HepG2 (cell line): ENCODE measurements around the gene HYCC2. TPM values are rescaled to one million over a fixed set of nuclear protein-coding genes. Genes with fewer than 3 reads are reported as not detected.

Experiments
- BHLHE40 ChIP-seq: IDR thresholded peaks from 2 replicates; pipeline ENCODE4 v1.6.1; 2011; ENCODE audit warnings: low read length, improper control_type of control experiment
- GATA4 ChIP-seq: sonication (generic); IDR thresholded peaks from 2 replicates; pipeline ENCODE4 v1.6.1; 2016; ENCODE audit warnings: antibody characterized with exemption, low read depth, borderline replicate concordance
- GLI4 ChIP-seq: sonication (generic); formaldehyde crosslinking; IDR thresholded peaks from 2 replicates; pipeline ENCODE4 v1.5.1; 2020; ENCODE audit warnings: missing genetic modification reagents, mild to moderate bottlenecking, moderate library complexity, borderline replicate concordance
- LCORL ChIP-seq, 2 experiments: fragments of 450-650 bp in 1 of 2; sonication (generic) in 1 of 2; formaldehyde crosslinking in 1 of 2; IDR thresholded peaks; 2 replicates each; pipeline versions ENCODE4 v1.5.0 to v1.6.1; 2017 to 2020; ENCODE audit warnings: antibody characterized with exemption in 1 of 2, missing genetic modification reagents in 1 of 2
- NFE2 ChIP-seq: sonication (generic); formaldehyde crosslinking; IDR thresholded peaks from 2 replicates; pipeline ENCODE4 v1.4.0; 2020; ENCODE audit warnings: missing genetic modification reagents
- NR0B2 ChIP-seq: sonication (generic); formaldehyde crosslinking; IDR thresholded peaks from 2 replicates; pipeline ENCODE4 v1.4.0; 2020; ENCODE audit warnings: mild to moderate bottlenecking, missing genetic modification reagents
- PAWR ChIP-seq: sonication (generic); formaldehyde crosslinking; IDR thresholded peaks from 2 replicates; pipeline ENCODE4 v1.4.0; 2020; ENCODE audit warnings: missing genetic modification reagents, mild to moderate bottlenecking, borderline replicate concordance
- POGZ ChIP-seq: sonication (generic); formaldehyde crosslinking; IDR thresholded peaks from 2 replicates; pipeline ENCODE4 v1.4.0; 2020; ENCODE audit warnings: mild to moderate bottlenecking, missing genetic modification reagents
- RORA ChIP-seq: sonication (generic); formaldehyde crosslinking; IDR thresholded peaks from 2 replicates; pipeline ENCODE4 v1.5.0; 2020; ENCODE audit warnings: mild to moderate bottlenecking, missing genetic modification reagents, moderate library complexity
- SOX13 ChIP-seq, 3 experiments: fragments of 450-650 bp in 1 of 3; sonication (generic) in 1 of 3; formaldehyde crosslinking in 1 of 3; IDR thresholded peaks in 2 of 3; conservative IDR thresholded peaks in 1 of 3; 2 replicates each; pipeline versions ENCODE4 v1.5.0 to v1.6.1; 2016 to 2020; ENCODE audit warnings: antibody characterized with exemption in 1 of 3, mild to moderate bottlenecking in 1 of 3, missing compliant biosample characterization in 1 of 3, missing genetic modification reagents in 1 of 3, moderate library complexity in 1 of 3
- TARDBP ChIP-seq: sonication (generic); formaldehyde crosslinking; IDR thresholded peaks from 2 replicates; pipeline ENCODE4 v1.8.0; 2022; ENCODE audit warnings: mild to moderate bottlenecking, missing genetic modification reagents
- TBP ChIP-seq: sonication (generic); formaldehyde crosslinking; IDR thresholded peaks from 2 replicates; pipeline ENCODE4 v1.5.0; 2020; ENCODE audit warnings: missing genetic modification reagents
- ZBTB4 ChIP-seq: sonication (generic); formaldehyde crosslinking; IDR thresholded peaks from 2 replicates; pipeline ENCODE4 v1.4.0; 2020; ENCODE audit warnings: missing genetic modification reagents, mild to moderate bottlenecking, borderline replicate concordance
- ZFP36 ChIP-seq: fragments of 150-350 bp; IDR thresholded peaks from 2 replicates; pipeline ENCODE4 v1.6.1; 2018; ENCODE audit warnings: borderline replicate concordance, low read length, low read depth; ENCODE audit not compliant: partially characterized antibody
- ZFP90 ChIP-seq: sonication (generic); formaldehyde crosslinking; IDR thresholded peaks from 2 replicates; pipeline ENCODE4 v1.8.0; 2022; ENCODE audit warnings: missing genetic modification reagents, mild to moderate bottlenecking, inconsistent platforms, borderline replicate concordance
- ZKSCAN1 ChIP-seq: fragments of 150-350 bp; IDR thresholded peaks from 2 replicates; pipeline ENCODE4 v1.6.1; 2014; ENCODE audit warnings: low read length
- ZNF10 ChIP-seq: sonication (generic); formaldehyde crosslinking; IDR thresholded peaks from 2 replicates; pipeline ENCODE4 v1.4.0; 2020; ENCODE audit warnings: mild to moderate bottlenecking, low read depth, missing genetic modification reagents, borderline replicate concordance
- ZNF136 ChIP-seq: sonication (generic); formaldehyde crosslinking; IDR thresholded peaks from 2 replicates; pipeline ENCODE4 v1.8.1; 2022; ENCODE audit warnings: low read depth, mild to moderate bottlenecking, moderate library complexity, missing genetic modification reagents
- ZNF225 ChIP-seq: sonication (generic); formaldehyde crosslinking; IDR thresholded peaks from 2 replicates; pipeline ENCODE4 v1.4.0; 2020; ENCODE audit warnings: mild to moderate bottlenecking, missing genetic modification reagents
- ZNF235 ChIP-seq: sonication (generic); formaldehyde crosslinking; IDR thresholded peaks from 2 replicates; pipeline ENCODE4 v1.8.1; 2023; ENCODE audit warnings: mild to moderate bottlenecking, missing genetic modification reagents, borderline replicate concordance
- ZNF251 ChIP-seq: sonication (generic); formaldehyde crosslinking; IDR thresholded peaks from 2 replicates; pipeline ENCODE4 v1.9.0; 2021; ENCODE audit warnings: mild to moderate bottlenecking, missing genetic modification reagents
- ZNF264 ChIP-seq: sonication (generic); formaldehyde crosslinking; IDR thresholded peaks from 2 replicates; pipeline ENCODE4 v1.4.0; 2020; ENCODE audit warnings: missing genetic modification reagents
- ZNF441 ChIP-seq: sonication (generic); formaldehyde crosslinking; IDR thresholded peaks from 2 replicates; pipeline ENCODE4 v1.7.0; 2021; ENCODE audit warnings: missing genetic modification reagents, borderline replicate concordance
- ZNF619 ChIP-seq: sonication (generic); formaldehyde crosslinking; IDR thresholded peaks from 2 replicates; pipeline ENCODE4 v1.4.0; 2020; ENCODE audit warnings: mild to moderate bottlenecking, missing genetic modification reagents
- ZNF790 ChIP-seq: sonication (generic); formaldehyde crosslinking; IDR thresholded peaks from 2 replicates; pipeline ENCODE4 v1.8.0; 2022; ENCODE audit warnings: missing genetic modification reagents, mild to moderate bottlenecking, borderline replicate concordance
- ZNF891 ChIP-seq: sonication (generic); formaldehyde crosslinking; IDR thresholded peaks from 2 replicates; pipeline ENCODE4 v1.5.0; 2020; ENCODE audit warnings: mild to moderate bottlenecking, missing genetic modification reagents
- ZSCAN20 ChIP-seq: sonication (generic); formaldehyde crosslinking; IDR thresholded peaks from 2 replicates; pipeline ENCODE4 v1.4.0; 2020; ENCODE audit warnings: missing genetic modification reagents, mild to moderate bottlenecking, borderline replicate concordance
- polyA plus RNA-seq, 8 experiments: library from polyadenylated mRNA; depleted of rRNA in 3 of 8; stranded (reverse) in 7 of 8; unstranded in 1 of 8; fragments of >200 nt; fragmentation: Illumina TruSeq in 4 of 8; extraction: Trizol in 4 of 8; gene quantifications; 2 replicates each; pipeline versions ENCODE4 v1.2.1 to v1.2.3, GENCODE V29; 2011 to 2016; ENCODE audit warnings: low read depth in 4 of 8, missing spikeins in 1 of 8, mixed read lengths in 1 of 8; ENCODE audit not compliant: insufficient read depth in 1 of 8
- total RNA-seq, 5 experiments: library from RNA; depleted of rRNA; stranded (reverse); fragments of >200 nt; fragmentation: Illumina TruSeq; extraction: Trizol; gene quantifications; 2 replicates each; pipeline ENCODE4 v1.2.3, GENCODE V29; 2016; ENCODE audit warnings: low read depth in 1 of 5

Gene HYCC2
- total and polyA plus RNA-seq, 2 of the 13 experiments (the other 11 are each of a cell fraction or from before 2014, with no cell fraction given) = 4.7 to 13.9 TPM

- TF ChIP-seq ZNF235 (CRISPR knock-in tag) (no peak), ZNF619 (CRISPR knock-in tag) (no peak), LCORL (IDR thresholded peaks at IDR 0.05) (no peak), LCORL (CRISPR knock-in tag; IDR thresholded peaks at IDR 0.05) (no peak), SOX13 (IDR thresholded peaks at IDR 0.05) (no peak), SOX13 (CRISPR knock-in tag; conservative IDR thresholded peaks at IDR 0.05 in 1 of 2, IDR thresholded peaks at IDR 0.05 in 1 of 2) (no peak; a peak in 2 of 4 replicates), ZBTB4 (no peak), BHLHE40 (no peak), TARDBP (CRISPR knock-in tag) (no peak), POGZ (peak; percentile 15; the same call in 1 of the 2 replicates), ZNF264 (no peak), ZNF225 (CRISPR knock-in tag) (no peak), TBP (CRISPR knock-in tag) (no peak), ZKSCAN1 (no peak), RORA (no peak; the same call in 1 of the 2 replicates), ZNF441 (CRISPR knock-in tag) (peak; percentile 20; the same call in 1 of the 2 replicates), GATA4 (no peak), ZSCAN20 (CRISPR knock-in tag) (no peak), ZNF790 (CRISPR knock-in tag) (no peak), NFE2 (CRISPR knock-in tag) (no peak), ZNF891 (CRISPR knock-in tag) (no peak), NR0B2 (CRISPR knock-in tag) (no peak), ZFP36 (no peak), PAWR (CRISPR knock-in tag) (peak; percentile 88; the same call in 1 of the 2 replicates), ZNF251 (CRISPR knock-in tag) (no peak), GLI4 (CRISPR knock-in tag) (no peak), ZNF10 (CRISPR knock-in tag) (no peak), ZFP90 (CRISPR knock-in tag) (no peak), ZNF136 (CRISPR knock-in tag) (no peak)
These were observed 45.7 kb upstream of the HYCC2 start (continued) for GRCh38 chr2:201116959-201117734.
